ENCODE data around the gene CGN.

Gene CGN

DNA sequence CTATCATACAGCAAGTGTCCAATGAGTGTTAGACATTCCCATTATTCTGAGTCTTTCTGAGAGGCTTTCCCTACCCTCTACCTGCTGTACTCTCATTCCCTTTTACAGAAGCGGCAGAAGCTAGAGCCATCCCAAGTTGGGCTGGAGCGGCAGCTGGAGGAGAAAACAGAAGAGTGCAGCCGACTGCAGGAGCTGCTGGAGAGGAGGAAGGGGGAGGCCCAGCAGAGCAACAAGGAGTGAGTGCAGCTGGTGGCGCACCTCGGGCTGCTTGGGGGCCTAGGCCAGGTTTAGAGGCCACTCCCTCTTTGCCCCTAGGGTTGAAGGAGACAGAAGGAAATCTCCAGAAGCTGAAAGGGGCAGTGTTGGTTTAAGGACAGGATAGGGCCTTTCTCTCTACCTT, 12.1 kb downstream of the CGN start:
- DNase-seq (ENCODE audit: low spot score): no peak

DNA sequence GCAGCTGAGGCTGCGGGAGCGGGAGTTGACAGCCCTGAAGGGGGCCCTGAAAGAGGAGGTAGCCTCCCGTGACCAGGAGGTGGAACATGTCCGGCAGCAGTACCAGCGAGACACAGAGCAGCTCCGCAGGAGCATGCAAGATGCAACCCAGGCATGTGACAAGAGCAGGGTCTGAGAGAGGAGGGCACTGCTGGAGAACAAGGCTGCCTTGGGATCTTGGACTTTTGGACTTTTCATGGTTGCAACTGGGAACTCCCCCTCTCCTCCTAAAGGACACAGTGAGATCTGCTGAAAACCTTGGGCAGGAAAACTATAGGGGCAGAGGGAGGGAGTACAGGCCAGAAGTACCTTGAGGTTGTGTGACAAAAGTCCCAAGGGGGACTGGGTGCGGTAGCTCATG, 13.5 kb downstream of the CGN start:
- no peak for DNase-seq (ENCODE audit: low spot score)

DNA sequence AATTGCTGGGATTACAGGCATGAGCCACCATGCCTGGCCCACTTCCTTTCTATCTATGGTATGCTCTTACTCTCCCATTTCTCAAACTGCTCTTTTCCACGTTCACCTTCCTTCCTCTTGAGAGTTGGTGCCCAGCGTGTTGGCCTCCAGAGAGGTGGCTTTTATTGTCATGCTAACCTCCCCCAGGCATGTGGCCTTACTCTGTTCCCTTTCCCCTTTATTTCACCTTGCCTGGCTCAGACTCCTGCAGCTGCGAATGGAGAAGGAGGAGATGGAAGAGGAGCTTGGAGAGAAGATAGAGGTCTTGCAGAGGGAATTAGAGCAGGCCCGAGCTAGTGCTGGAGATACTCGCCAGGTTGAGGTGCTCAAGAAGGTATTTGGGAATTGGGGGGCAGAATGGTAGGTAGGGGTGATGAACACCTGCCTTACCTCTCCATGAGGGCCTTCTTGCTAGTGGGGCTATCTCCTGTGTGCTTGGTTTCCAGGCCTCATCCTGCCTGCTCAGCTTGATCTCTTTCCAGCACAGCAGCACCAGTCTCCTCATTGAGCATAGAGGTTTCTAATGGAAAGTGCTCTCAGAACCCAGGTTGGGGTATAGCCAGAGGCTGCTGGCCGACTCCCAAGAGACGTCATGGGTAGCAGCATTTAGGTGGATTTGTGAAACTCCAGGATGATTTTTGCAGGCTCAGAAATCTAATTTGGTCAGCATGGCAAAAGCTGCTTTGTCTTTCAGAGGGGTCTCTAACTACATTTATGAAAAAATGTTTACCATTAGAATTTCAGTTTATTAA, 15.7 kb downstream of the CGN start:
- DNase-seq (ENCODE audit: low spot score): no peak

DNA sequence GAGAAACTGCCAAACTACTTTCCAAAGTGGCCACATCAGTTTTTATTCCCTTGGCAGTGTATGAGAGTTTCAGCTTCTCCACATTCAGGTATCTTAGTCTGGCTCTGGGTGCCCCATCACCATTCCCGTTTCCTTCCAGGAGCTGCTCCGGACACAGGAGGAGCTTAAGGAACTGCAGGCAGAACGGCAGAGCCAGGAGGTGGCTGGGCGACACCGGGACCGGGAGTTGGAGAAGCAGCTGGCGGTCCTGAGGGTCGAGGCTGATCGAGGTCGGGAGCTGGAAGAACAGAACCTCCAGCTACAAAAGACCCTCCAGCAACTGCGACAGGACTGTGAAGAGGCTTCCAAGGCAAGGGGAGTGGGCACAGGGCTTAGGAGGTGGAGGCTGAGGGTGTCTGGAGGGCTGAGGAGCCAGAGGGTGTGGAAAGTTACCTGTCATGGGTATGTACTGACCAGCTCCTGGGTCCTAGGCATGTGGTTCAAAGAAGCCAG, 18.1 kb downstream of the CGN start:
- no peak for DNase-seq (ENCODE audit: low spot score)

DNA sequence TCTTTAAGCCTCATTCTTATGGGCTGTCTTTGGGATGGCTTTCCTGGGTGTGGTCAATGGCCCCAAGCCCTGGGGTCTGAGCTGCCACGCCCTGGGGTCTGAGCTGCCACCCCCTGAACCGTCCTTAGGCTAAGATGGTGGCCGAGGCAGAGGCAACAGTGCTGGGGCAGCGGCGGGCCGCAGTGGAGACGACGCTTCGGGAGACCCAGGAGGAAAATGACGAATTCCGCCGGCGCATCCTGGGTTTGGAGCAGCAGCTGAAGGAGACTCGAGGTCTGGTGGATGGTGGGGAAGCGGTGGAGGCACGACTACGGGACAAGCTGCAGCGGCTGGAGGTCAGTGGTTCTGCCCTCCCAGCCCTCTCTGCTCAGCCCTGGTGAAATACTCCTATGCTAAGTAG, 18.6 kb downstream of the CGN start:
- DNase-seq (ENCODE audit: low spot score): no peak

DNA sequence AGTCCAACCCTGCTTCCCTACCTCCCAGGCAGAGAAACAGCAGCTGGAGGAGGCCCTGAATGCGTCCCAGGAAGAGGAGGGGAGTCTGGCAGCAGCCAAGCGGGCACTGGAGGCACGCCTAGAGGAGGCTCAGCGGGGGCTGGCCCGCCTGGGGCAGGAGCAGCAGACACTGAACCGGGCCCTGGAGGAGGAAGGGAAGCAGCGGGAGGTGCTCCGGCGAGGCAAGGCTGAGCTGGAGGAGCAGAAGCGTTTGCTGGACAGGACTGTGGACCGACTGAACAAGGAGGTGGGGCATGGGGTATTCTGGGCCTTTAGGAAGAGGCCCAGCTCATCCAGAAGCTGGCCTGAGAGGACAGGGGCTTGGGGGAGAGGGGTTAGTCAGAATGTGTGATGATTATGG, 19.3 kb downstream of the CGN start:
- DNase-seq (ENCODE audit: low spot score): no peak

DNA sequence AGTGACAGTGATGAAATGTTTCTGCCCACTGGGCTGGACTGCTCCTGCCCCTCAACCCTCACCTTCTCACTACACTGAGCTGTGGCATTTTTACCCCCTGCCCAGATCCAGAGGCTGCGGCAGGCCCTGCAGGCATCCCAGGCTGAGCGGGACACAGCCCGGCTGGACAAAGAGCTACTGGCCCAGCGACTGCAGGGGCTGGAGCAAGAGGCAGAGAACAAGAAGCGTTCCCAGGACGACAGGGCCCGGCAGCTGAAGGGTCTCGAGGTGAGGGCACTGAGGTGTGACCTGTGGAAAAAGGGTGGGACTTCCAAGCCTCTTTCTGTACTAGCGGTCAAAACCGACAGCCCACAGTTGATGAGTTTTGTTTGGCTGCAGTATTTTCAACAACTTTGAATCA, 22.7 kb downstream of the CGN start:
- no peak for DNase-seq (ENCODE audit: low spot score)

DNA sequence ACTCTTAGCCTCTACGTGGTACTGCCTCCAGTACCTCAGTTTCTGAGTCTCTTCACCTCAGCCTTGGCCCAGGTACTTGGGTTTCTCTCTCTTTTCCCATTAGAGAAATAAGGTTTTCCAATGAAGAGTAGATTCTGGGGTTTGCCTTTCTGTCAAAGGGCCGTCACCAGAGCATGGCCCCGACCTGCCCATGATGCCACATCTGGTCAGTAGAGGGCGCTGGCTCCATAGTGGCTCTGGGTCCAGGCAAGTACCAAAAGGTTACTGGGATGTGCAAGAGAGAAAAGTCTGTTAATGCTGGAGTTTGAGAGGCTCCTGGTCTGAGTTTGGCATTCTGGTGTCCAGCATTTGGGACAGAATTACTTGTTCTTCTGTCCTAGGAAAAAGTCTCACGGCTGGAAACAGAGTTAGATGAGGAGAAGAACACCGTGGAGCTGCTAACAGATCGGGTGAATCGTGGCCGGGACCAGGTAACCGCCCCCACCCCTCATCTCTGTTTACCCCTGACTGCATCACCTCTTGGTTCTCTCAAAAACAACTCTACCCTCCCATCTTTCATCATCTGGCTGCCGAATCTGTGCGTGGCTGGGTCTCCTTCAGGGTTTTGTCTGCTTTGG, 23.6 kb downstream of the CGN start:
- DNase-seq (ENCODE audit: low spot score): peak; percentile 84

DNA sequence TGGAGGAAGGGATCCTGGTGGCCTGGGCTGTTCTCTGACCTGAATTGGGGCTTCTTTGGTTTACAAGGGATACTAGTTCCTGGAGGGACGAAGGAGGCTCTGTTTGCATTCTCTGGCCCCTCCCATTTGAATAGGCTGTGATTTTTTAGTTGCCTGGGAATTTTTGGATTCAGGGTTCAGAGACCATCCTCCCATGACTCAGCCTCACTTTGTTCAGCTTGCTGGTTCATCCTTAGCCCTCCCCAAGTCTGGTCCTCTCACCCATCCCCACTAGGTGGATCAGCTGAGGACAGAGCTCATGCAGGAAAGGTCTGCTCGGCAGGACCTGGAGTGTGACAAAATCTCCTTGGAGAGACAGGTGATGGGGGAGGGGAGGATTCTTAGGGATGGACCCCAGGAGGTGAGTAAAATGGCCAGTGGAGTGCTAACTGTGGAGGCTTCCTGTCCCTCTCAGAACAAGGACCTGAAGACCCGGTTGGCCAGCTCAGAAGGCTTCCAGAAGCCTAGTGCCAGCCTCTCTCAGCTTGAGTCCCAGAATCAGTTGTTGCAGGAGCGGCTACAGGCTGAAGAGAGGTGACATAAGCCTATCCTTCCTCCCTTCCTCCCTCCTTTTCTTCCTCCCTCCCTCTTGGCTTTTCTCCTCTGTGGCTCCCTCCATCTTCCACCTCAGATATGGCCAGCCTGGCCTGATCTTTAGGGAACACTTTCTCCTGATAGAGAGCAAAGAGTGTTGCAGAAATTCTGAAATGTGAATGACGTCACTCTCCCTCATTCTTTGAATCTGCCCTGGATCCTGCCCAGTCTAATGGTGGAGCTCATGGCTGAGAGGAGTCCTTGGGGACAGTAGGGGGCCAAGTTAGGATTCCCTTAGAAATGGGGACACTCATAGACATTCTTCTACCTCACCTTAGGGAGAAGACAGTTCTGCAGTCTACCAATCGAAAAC, 24.4 kb downstream of the CGN start:
- no peak for DNase-seq (ENCODE audit: low spot score)

DNA sequence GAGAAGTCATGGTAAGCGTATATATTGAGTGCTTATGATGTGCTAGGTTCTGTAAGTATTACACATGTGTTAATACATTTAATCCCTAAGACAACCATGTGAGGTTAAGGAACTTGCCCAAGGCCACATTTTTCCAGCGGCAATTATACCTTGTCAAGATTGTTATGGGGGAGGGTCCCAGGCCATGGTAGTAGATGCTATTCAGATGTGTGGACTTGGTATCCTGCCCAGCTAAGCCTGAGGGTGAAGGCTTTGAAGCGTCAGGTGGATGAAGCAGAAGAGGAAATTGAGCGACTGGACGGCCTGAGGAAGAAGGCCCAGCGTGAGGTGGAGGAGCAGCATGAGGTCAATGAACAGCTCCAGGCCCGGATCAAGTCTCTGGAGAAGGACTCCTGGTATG, 25.3 kb downstream of the CGN start:
- DNase-seq (ENCODE audit: low spot score): no peak

DNA sequence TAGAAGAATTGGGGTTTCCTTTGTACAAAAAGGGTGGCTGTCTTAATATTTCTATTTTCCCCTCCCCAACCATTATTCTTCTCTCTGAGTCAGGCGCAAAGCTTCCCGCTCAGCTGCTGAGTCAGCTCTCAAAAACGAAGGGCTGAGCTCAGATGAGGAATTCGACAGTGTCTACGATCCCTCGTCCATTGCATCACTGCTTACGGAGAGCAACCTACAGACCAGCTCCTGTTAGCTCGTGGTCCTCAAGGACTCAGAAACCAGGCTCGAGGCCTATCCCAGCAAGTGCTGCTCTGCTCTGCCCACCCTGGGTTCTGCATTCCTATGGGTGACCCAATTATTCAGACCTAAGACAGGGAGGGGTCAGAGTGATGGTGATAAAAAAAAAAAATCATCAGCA, 25.9 kb downstream of the CGN start:
- peak; percentile 77 for DNase-seq (ENCODE audit: low spot score)

DNA sequence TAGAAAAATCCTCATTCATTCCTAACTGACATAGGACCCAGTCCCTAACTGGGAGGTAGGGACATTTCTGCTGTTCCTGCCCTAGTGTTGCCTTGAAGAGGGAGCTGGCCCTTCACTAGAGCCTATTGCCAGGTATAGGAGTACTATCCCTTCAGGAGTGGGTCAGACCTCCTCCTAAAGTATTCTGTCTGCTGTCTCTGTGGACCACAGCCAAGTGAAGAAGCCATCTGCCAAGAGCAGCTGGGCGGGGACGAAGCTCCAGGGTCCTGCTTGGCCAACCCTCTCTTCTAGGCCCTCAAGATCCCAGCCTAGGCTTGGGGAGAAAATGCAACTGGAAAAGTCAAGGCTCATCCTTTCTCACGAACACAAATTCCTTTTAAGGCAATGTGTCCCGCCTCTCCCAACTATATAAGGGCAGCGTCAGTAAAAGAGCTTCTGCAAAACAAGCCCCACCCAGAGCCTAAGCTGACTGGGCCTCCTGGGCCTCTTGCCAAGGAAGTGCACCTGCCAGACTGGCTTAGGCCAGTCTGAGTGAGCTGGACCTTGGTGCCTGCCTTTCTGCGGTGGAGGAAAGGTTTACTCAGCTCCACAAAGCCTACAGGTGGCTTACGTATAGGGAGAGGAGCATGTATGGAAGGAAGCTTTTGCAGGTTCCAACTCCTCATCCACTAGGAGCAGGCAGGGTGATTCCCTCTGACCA, 28.3 kb downstream of the CGN start:
- peak; percentile 58 for DNase-seq (ENCODE audit: low spot score)

DNA sequence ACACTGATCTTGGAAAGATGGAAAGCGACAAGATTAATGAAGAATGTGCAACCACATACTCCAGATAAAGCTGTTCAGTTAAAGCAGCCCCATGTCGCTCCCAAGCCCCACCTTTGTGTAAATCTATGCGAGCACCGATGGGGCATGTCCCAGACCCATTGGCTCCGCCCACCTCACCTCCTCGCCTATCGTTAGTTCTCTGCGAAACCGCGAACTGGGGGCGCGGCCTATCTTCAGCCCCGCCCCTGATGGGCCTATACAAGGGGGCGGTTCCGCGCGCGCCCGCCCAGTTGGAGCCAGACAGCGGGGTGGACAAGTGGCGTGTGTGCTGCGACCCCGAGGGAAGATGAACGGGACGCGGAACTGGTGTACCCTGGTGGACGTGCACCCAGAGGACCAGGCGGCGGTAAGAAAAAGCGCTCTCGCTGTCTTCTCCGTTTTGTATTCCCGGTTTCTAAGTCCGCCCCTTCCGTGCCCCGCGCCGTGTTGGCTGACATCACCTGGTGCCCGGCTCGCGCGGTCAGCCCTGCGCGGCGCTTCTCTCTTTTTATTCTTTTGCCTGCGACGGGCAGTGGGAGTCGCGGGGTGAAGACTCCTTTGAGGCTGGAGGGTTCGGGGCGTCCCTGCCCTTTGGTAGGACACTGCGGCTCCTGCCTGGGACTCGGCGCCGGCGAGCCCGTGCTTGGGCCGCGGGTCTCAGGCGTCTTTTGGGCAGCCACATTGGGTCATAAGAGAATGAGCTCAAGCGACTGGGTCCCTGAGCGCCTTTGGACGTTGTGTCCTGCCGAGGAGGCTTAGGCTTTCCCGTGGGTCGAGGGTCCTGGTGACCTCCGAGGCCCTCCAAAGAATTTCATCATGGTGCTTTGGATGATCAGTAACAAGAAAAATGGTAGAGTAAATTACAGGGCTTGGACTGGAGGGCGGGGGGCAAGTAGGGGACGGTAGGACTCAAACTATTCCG, 29.1 kb downstream of the CGN start, which contains the start of gene TUFT1:
Gene TUFT1, plus strand, starts transcription at position 289 of the 961 bp plus-strand sequence. Its CDS starts 58 bp downstream, at position 347.
- peak; percentile 85 for DNase-seq (ENCODE audit: low spot score)

DNA sequence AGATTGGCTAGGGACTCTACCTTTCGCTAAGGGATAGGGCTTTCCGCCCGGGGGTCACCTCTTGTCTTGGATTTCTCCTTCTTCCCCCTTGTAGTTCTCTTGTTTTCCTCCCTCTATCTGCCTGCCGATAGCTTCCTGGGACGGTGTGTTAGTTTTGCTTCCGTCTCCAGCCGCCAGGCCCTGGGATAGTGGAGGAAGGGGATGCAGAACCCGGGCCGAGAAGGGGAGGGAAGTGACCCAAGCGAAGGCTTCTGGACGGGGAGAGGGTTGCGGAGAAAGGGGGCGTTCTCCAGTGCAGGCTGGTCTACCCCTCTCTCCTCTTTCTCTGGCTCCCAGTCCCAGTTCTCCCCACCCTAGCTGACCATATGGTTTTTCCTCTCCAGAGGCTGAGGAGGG, 29.8 kb downstream of the CGN start:
- DNase-seq (ENCODE audit: low spot score): no peak

DNA sequence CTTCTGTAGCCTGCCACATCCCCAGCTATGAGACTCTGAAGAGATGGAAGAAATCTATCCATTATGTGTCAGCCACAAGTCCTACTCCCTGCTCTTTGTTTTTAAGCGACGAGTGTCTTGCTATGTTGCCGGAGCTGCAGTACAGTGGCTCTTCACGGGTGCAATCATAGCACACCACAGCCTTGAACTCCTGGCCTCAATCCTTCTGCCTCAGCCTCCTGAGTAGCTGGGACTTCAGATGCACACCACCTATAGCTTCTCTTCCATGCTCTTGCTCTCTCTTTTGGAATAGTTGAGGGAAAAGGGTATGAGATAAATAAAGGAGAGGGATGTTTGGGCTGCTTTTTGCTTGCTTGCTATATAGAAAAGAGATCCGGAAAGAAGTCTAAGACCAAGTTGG, 30.6 kb downstream of the CGN start:
- DNase-seq (ENCODE audit: low spot score): no peak

DNA sequence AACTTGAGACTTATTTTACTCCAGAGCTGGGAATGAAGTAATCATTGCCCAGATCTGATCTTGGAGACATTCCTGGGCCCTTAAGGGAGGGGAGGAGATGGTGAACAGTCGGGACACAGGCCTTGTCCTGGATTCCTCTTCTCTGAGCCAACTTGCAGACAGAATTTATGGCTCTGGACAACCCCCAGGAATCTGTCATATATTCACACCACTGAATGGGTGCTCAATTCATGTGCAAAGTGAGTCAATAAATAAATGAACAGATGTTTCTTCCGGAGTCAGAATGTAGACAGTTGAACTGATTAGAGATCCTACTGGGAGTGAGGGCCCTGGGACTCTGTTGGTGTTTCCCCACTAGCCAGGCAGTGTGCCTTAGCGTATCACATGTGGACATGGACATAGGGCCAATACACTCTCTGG, 31.5 kb downstream of the CGN start:
- DNase-seq (ENCODE audit: low spot score): peak; percentile 79

DNA sequence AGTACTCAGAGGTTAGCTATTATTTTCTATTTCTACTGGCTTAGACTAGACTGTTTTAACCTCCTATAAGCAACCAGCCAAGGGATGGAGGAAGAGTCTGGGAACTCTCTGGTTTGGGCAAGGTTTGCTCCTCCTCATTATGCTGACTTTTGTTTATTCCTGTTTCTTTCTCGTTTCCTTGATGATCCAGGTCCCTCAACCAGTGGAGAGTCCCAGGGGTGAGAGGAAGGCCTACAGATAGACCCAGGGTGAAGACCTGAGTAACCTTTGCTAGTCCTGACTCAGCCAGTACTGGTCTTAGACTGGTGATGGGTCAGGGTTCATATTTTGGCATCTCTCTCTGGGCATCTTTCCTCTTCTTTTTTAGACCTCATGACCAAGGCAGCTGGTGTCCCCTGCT, 34.4 kb downstream of the CGN start:
- DNase-seq (ENCODE audit: low spot score): no peak

DNA sequence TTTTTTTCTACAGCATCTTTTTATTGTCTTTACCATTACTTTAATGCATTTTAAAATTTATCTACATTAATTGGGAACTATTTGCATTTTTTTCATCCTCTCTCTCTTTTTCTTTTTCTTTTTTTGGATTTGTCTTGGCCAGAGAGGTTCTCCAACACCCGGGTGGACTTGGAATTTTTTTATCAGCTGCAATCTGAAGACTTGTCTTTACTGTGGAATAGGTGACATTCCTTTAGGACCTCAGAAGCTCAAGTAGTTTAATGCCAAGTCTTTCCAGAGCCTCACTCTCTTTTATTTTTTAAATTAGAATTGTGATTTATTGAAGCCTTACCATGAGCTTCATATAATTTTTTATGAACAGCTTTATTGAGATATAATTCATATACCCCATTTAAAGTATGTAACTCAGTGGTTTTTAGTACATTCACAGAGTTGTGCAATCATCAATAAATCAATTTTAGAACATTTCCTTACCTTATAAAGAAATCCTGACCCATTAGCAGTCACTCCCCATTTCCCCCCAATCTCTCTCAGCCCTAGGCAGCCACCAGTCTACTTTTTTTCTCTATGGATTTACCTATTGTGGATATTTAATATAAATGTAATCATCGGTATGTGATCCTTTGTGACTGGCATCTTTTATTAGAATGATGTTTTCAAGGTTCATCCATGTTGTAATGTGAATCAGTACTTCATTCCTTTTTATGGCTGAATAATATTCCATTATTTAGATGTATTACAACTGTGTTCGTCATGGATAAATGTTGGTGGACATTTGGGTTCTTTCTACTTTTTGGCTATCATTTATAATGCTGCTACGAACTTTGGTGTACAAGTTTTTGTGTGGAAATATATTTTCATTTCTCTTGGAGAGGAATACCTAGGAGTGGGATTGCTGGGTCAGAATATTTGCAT, 35.1 kb downstream of the CGN start:
- no peak for DNase-seq (ENCODE audit: low spot score)

DNA sequence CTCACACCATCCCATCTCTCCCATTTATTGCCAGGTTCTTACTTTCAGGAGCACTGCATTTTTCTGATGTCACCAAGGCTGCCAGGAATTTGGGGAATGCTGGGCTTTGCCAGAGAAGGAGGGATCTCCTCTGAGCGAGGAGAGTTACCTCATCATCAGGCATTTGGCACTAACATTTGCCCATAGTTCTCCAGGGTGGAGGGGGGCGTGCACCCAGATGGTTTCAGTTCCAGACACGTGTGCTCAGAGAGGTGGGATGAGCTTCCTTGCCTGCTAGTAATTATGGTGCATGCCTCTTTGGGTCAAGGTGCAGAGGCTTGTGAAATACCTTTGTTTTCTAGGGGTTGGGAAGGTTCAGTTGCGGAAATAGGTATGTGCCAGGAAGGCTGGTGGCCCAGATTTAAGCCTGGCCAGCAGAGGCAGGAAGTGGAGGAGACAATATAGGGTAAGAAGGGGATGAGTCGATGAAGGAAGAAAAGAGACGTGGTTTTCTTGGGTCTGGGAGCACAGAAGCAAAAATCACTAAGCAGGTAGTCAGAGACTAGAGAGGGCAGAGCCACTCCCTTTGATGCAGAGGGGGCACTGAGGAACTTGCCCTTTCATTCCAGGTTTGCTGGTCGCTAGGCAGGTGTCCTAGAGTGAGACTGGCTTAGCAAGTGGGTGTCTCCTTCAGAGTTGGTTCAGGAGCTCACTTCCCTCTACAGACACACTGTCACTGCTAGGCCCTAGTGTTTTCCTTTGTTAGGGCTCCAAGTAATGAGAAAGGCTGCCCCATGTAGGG, 36.1 kb downstream of the CGN start:
- DNase-seq (ENCODE audit: low spot score): peak; percentile 97
